Measurements from ENCODE around the gene LRP11. TPM values are rescaled to one million over a fixed set of nuclear protein-coding genes. Genes with fewer than 3 reads are reported as not detected.

The LRP11 gene
- polyA plus RNA-seq, 3 donors: 0.20 to 0.41 (median 0.32) TPM

GRCh38 chr6:149881066-149881766 is 17.1 kb upstream of the LRP11 start:
- Histone ChIP-seq H3K27ac (ENCODE audit: low read depth in 1 of 2, low read length in 2 of 2) (no peak overlapping the region), H3K4me1 (ENCODE audit: control insufficient read depth in 1 of 2, insufficient read depth in 2 of 2, low read length in 2 of 2) (no peaks in the 10 kb centered on the region), H3K27me3 (ENCODE audit: control insufficient read depth in 2 of 2, insufficient read depth in 2 of 2, low read length in 2 of 2) (peaks cover 0 to 5% of the 10 kb centered on the region in 2 donors), H3K36me3 (replicated peaks in 1 of 2; ENCODE audit: control insufficient read depth in 1 of 2, insufficient read depth in 2 of 2, low read length in 2 of 2) (no peaks in the 10 kb centered on the region), H2AFZ (ENCODE audit: insufficient read depth, low read depth, low read length, poor library complexity, severe bottlenecking) (no peak overlapping the region), H4K20me1 (ENCODE audit: insufficient read depth, low read length) (no peaks in the 10 kb centered on the region), H3K9ac (ENCODE audit: insufficient read depth, low read length, poor library complexity, severe bottlenecking) (no peak overlapping the region), H3K4me2 (replicated peaks; ENCODE audit: extremely low read depth, low read length, poor library complexity, severe bottlenecking) (no peak overlapping the region), H3K4me3 (replicated peaks in 1 of 3; ENCODE audit: low read depth in 2 of 3, low read length in 3 of 3) (no peak overlapping the region), H3K79me2 (ENCODE audit: insufficient read depth, low read length) (no peaks in the 10 kb centered on the region), H3K9me3 (replicated peaks in 1 of 2; ENCODE audit: control insufficient read depth in 1 of 2, insufficient read depth in 1 of 2, low read length in 2 of 2) (no peaks in the 10 kb centered on the region)
- Mint-ChIP-seq H3K4me1 (no peaks in the 10 kb centered on the region), H3K4me3 (no peak overlapping the region), H3K27me3 (ENCODE audit: low read depth in 3 of 3) (peaks cover 8 to 22% (median 16%) of the 10 kb centered on the region in 3 donors), H3K36me3 (no peaks in the 10 kb centered on the region), H3K27ac (no peak overlapping the region), H3K9me3 (peaks cover 0 to 4% (median 0%) of the 10 kb centered on the region in 7 donors)
- 87% methylated on average over 10 of the region's 10 CpGs for WGBS (ENCODE audit: insufficient coverage)
- TF ChIP-seq, protein P1, sequence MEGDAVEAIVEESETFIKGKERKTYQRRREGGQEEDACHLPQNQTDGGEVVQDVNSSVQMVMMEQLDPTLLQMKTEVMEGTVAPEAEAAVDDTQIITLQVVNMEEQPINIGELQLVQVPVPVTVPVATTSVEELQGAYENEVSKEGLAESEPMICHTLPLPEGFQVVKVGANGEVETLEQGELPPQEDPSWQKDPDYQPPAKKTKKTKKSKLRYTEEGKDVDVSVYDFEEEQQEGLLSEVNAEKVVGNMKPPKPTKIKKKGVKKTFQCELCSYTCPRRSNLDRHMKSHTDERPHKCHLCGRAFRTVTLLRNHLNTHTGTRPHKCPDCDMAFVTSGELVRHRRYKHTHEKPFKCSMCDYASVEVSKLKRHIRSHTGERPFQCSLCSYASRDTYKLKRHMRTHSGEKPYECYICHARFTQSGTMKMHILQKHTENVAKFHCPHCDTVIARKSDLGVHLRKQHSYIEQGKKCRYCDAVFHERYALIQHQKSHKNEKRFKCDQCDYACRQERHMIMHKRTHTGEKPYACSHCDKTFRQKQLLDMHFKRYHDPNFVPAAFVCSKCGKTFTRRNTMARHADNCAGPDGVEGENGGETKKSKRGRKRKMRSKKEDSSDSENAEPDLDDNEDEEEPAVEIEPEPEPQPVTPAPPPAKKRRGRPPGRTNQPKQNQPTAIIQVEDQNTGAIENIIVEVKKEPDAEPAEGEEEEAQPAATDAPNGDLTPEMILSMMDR (IDR thresholded peaks at IDR 0.05): no peak
- intact Hi-C loops (cut with micrococcal nuclease): no loop called here
- DNase-seq: no peak

- H3K27me3 ChIP-seq (ENCODE audit: control insufficient read depth in 2 of 2, insufficient read depth in 2 of 2, low read length in 2 of 2): peaks cover 0 to 7% of the 10 kb centered on the region in 2 donors
- H3K79me2 ChIP-seq (ENCODE audit: insufficient read depth, low read length): no peaks in the 10 kb centered on the region
- TF ChIP-seq, protein P1 (IDR thresholded peaks at IDR 0.05): no peak
- no peaks in the 10 kb centered on the region for H4K20me1 ChIP-seq (ENCODE audit: insufficient read depth, low read length)
- H3K4me3 Mint-ChIP-seq: no peak overlapping the region
- no peaks in the 10 kb centered on the region for H3K9me3 ChIP-seq (replicated peaks in 1 of 2; ENCODE audit: control insufficient read depth in 1 of 2, insufficient read depth in 1 of 2, low read length in 2 of 2)
- H3K9ac ChIP-seq (ENCODE audit: insufficient read depth, low read length, poor library complexity, severe bottlenecking): no peak overlapping the region
- DNase-seq: no peak
- H3K36me3 ChIP-seq (replicated peaks in 1 of 2; ENCODE audit: control insufficient read depth in 1 of 2, insufficient read depth in 2 of 2, low read length in 2 of 2): no peaks in the 10 kb centered on the region
- no peak overlapping the region for H2AFZ ChIP-seq (ENCODE audit: insufficient read depth, low read depth, low read length, poor library complexity, severe bottlenecking)
- H3K27ac Mint-ChIP-seq: no peak overlapping the region
- H3K9me3 Mint-ChIP-seq: peaks cover 0 to 4% (median 0%) of the 10 kb centered on the region in 7 donors
- no peak overlapping the region for H3K27ac ChIP-seq (ENCODE audit: low read depth in 1 of 2, low read length in 2 of 2)
- H3K27me3 Mint-ChIP-seq (ENCODE audit: low read depth in 3 of 3): peaks cover 8 to 22% (median 12%) of the 10 kb centered on the region in 3 donors
- intact Hi-C loops (cut with micrococcal nuclease): no loop called here
- no peaks in the 10 kb centered on the region for H3K36me3 Mint-ChIP-seq
- WGBS (ENCODE audit: insufficient coverage): no CpG with 5 or more reads among the region's 1 CpG
- H3K4me1 ChIP-seq (ENCODE audit: control insufficient read depth in 1 of 2, insufficient read depth in 2 of 2, low read length in 2 of 2): no peaks in the 10 kb centered on the region
- no peak overlapping the region for H3K4me2 ChIP-seq (replicated peaks; ENCODE audit: extremely low read depth, low read length, poor library complexity, severe bottlenecking)
- no peaks in the 10 kb centered on the region for H3K4me1 Mint-ChIP-seq
- H3K4me3 ChIP-seq (replicated peaks in 1 of 3; ENCODE audit: low read depth in 2 of 3, low read length in 3 of 3): no peak overlapping the region
These were observed 13.5 kb upstream of the LRP11 start for GRCh38 chr6:149877659-149878058.
